Loucy (cell line): Measurements from ENCODE around the gene PDE11A.

Source experiments
- CTCF ChIP-seq: fragments of 200-600 bp; sonication (generic); conservative IDR thresholded peaks from 2 replicates; pipeline ENCODE4 v1.5.1; 2014; ENCODE audit warnings: mild to moderate bottlenecking, antibody characterized with exemption, low read length
- EZH2phosphoT487 ChIP-seq: fragments of 200-600 bp; IDR thresholded peaks from 2 replicates; pipeline ENCODE4 v1.6.1; 2018; ENCODE audit warnings: antibody characterized with exemption, mild to moderate bottlenecking, moderate library complexity, borderline replicate concordance

- no peak for TF ChIP-seq CTCF
- TF ChIP-seq EZH2phosphoT487: no peak
These were observed 41.9 kb upstream of the PDE11A start for GRCh38 chr2:178114462-178114861.
